OCI-LY3 (cell line): ENCODE results near the gene ADAMTS14.

ENCODE experiments used
- CTCF ChIP-seq: fragments of 200-600, 300-600 bp; sonication (generic); IDR thresholded peaks from 2 replicates; pipeline ENCODE4 v1.5.1; 2014; ENCODE audit warnings: antibody characterized with exemption, low read length, low read depth
- EZH2phosphoT487 ChIP-seq: fragments of 200-600 bp; shearing (Covaris generic); IDR thresholded peaks from 2 replicates; pipeline ENCODE4 v1.6.1; 2018; ENCODE audit warnings: antibody characterized with exemption, mixed run types, low read depth

- TF ChIP-seq CTCF (no peak), EZH2phosphoT487 (no peak)
Measured at GRCh38 chr10:70677016-70677415, 4.7 kb downstream of the ADAMTS14 start.
